ENCODE data around the gene SLC7A10. TPM values are rescaled to one million over a fixed set of nuclear protein-coding genes. Genes with fewer than 3 reads are reported as not detected.

SLC7A10 gene
- polyA plus RNA-seq, 1 donor (not counting 4 experiments of a cell fraction or from before 2014, with no cell fraction given): not detected

- Histone ChIP-seq H3K27ac (ENCODE audit: control insufficient read depth, insufficient read depth, low read length) (no peak overlapping the region), H2AFZ (ENCODE audit: control insufficient read depth, low read length) (no peak overlapping the region), H3K9ac (ENCODE audit: control insufficient read depth, extremely low read depth, insufficient read depth, low read length) (no peak overlapping the region), H3K79me2 (ENCODE audit: control insufficient read depth, insufficient read depth, low read length) (no peaks in the 10 kb centered on the region), H3K4me1 (ENCODE audit: control insufficient read depth, extremely low read depth, insufficient read depth, low read length) (no peaks in the 10 kb centered on the region), H3K27me3 (ENCODE audit: control insufficient read depth, extremely low read depth, insufficient read depth, low read length) (peaks cover 5% of the 10 kb centered on the region), H4K20me1 (ENCODE audit: control insufficient read depth, extremely low read depth, insufficient read depth, low read length) (no peaks in the 10 kb centered on the region), H3K4me3 (ENCODE audit: control insufficient read depth in 2 of 3, extremely low read depth in 1 of 3, insufficient read depth in 2 of 3, low read depth in 1 of 3, low read length in 3 of 3) (no peak overlapping the region), H3K4me2 (ENCODE audit: control insufficient read depth, extremely low read depth, insufficient read depth, low read depth, low read length) (no peak overlapping the region), H3K9me1 (ENCODE audit: control insufficient read depth, extremely low read depth, insufficient read depth, low read length) (no peaks in the 10 kb centered on the region), H3K36me3 (ENCODE audit: control insufficient read depth in 2 of 2, extremely low read depth in 1 of 2, insufficient read depth in 2 of 2, low read length in 2 of 2) (no peaks in the 10 kb centered on the region), H3K9me3 (ENCODE audit: control insufficient read depth, low read depth, low read length) (no peaks in the 10 kb centered on the region)
- FAIRE-seq (no peak), DNase-seq (ENCODE audit: low read depth, low spot score) (no peak)
- TF ChIP-seq CTCF (optimal IDR thresholded peaks at IDR 0.05 in 1 of 3, IDR thresholded peaks at IDR 0.05 in 1 of 3, conservative IDR thresholded peaks at IDR 0.05 in 1 of 3; ENCODE audit: extremely low read depth in 1 of 3, insufficient read depth in 2 of 3, low read length in 3 of 3) (no peak), EZH2 (IDR thresholded peaks at IDR 0.05; ENCODE audit: low read length) (no peak)
- dilution Hi-C loops (cut with MboI; ENCODE audit: extremely low pct_ligation_motif_present, low sequenced_read_pairs): no loop called here
Measured at GRCh38 chr19:33216198-33216830, 9.3 kb downstream of the SLC7A10 start.

GRCh38 chr19:33215438-33216197 is 10.0 kb downstream of the SLC7A10 start:
- no peak overlapping the region for H2AFZ ChIP-seq (ENCODE audit: control insufficient read depth, low read length)
- H4K20me1 ChIP-seq (ENCODE audit: control insufficient read depth, extremely low read depth, insufficient read depth, low read length): no peaks in the 10 kb centered on the region
- FAIRE-seq (no peak), DNase-seq (ENCODE audit: low read depth, low spot score) (no peak)
- H3K4me3 ChIP-seq (ENCODE audit: control insufficient read depth in 2 of 3, extremely low read depth in 1 of 3, insufficient read depth in 2 of 3, low read depth in 1 of 3, low read length in 3 of 3): no peak overlapping the region
- H3K4me2 ChIP-seq (ENCODE audit: control insufficient read depth, extremely low read depth, insufficient read depth, low read depth, low read length): no peak overlapping the region
- no peaks in the 10 kb centered on the region for H3K9me1 ChIP-seq (ENCODE audit: control insufficient read depth, extremely low read depth, insufficient read depth, low read length)
- TF ChIP-seq EZH2 (IDR thresholded peaks at IDR 0.05; ENCODE audit: low read length): no peak
- no peak for TF ChIP-seq CTCF (optimal IDR thresholded peaks at IDR 0.05 in 1 of 3, IDR thresholded peaks at IDR 0.05 in 1 of 3, conservative IDR thresholded peaks at IDR 0.05 in 1 of 3; ENCODE audit: extremely low read depth in 1 of 3, insufficient read depth in 2 of 3, low read length in 3 of 3)
- H3K36me3 ChIP-seq (ENCODE audit: control insufficient read depth in 2 of 2, extremely low read depth in 1 of 2, insufficient read depth in 2 of 2, low read length in 2 of 2): no peaks in the 10 kb centered on the region
- no peak overlapping the region for H3K9ac ChIP-seq (ENCODE audit: control insufficient read depth, extremely low read depth, insufficient read depth, low read length)
- H3K79me2 ChIP-seq (ENCODE audit: control insufficient read depth, insufficient read depth, low read length): no peaks in the 10 kb centered on the region
- dilution Hi-C loops (cut with MboI; ENCODE audit: extremely low pct_ligation_motif_present, low sequenced_read_pairs): no loop called here
- no peaks in the 10 kb centered on the region for H3K27me3 ChIP-seq (ENCODE audit: control insufficient read depth, extremely low read depth, insufficient read depth, low read length)
- no peaks in the 10 kb centered on the region for H3K4me1 ChIP-seq (ENCODE audit: control insufficient read depth, extremely low read depth, insufficient read depth, low read length)
- no peaks in the 10 kb centered on the region for H3K9me3 ChIP-seq (ENCODE audit: control insufficient read depth, low read depth, low read length)
- H3K27ac ChIP-seq (ENCODE audit: control insufficient read depth, insufficient read depth, low read length): no peak overlapping the region

All from keratinocyte (primary cell).